Measurements from ENCODE around the gene ELFN1.
"Not testable (repeated sequence)": the region's sequence is repeated elsewhere in the genome, so short reads cannot be mapped to it uniquely, and the experiment has no call there.

Gene ELFN1

DNA sequence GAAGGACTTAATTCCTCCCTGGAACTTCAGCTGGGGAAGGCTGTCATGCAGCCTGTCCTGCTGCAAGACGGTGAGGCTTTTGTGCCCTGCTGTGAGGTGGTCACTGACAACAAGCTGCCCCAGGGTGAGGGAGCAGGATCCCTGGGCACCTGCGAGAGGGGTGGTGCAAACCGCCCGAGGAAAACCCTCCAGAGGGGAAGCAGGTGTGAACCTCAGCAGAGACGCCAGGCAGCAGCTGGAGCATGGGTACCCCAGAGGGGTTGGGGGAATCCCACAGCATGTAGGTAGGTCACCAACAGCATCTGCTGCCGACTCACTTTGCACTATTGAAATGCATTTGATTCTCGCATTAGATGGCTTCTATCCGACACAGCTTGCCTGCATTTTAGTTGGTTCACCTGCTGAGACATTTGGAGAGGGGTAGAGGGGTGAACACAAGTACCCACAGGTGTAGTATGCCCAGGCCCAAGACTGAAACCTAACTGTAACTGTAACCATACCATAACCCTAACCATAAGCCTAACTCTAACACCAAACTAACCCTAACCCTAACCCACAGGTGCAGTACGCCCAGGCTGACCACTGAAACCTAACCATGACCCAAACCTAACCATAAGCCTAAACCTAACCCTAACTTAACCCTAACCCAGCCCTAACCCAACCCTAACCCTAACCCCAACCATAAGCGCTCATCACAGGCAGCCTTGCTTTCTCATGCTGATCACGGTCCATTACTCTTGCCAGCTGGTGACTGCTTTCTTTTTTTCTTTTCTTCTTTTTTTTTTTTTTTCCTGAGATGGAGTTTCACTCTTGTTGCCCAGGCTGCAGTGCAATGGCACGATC is 85.9 kb downstream of the ELFN1 start:
- DNase-seq (ENCODE audit: low read depth, low spot score), result no peak

DNA sequence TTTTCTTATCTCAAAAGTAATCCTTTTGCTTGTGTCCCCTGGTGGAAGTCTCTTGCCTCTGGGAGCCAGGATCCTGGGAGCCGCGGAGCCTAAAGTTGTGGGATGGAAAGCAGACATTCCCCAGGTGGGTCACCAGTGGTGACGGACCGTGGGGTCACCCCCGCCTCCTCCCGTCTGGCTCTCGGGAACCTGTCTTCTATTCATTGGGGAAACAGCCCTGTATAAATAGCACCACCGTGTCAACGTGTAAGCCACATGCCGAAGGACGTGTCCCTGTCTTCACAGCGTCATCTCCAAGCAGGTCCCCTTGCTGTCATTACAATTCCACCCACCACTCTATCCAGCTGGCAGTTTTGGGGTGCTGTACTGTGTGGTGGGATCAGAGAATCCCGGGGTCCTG is 87.5 kb downstream of the ELFN1 start:
- DNase-seq (ENCODE audit: low read depth, low spot score), result no peak

DNA sequence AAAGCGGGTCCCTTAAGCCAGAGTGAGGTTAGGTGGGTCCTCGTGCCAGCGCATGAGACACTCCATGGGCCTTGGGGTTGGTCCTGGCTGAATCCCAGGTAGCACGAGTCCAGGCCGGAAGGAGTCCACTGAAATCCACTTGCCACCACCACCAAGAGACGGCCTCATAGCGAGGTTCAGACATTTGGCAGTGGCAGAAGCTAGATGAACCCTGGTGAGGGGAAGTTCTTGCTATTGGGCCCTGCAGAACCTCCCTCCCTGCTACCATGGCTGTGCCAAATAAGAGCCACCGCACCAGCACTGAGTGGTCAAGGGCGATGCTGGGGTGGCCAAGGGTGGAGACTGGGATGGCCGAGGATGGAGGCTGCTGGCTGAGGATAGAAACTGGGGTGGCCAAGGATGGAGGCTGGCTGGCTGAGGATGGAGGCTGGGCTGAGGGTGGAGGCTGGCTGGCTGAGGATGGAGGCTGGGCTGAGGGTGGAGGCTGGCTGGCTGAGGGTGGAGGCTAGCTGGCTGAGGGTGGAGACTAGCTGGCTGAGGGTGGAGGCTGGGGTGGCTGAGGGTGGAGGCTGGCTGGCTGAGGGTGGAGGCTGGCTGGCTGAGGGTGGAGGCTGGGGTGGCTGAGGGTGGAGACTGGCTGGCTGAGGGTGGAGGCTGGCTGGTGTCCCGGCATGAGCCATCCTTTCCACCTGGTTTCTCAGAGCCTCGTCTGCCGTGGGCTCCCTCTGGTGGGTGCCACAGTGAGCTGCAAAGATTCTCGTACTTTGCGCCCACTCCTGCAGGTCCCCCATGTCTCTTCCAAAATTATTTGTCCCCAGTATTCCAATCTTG is 88.2 kb downstream of the ELFN1 start:
- peak; percentile 45 for DNase-seq (ENCODE audit: low read depth, low spot score)

DNA sequence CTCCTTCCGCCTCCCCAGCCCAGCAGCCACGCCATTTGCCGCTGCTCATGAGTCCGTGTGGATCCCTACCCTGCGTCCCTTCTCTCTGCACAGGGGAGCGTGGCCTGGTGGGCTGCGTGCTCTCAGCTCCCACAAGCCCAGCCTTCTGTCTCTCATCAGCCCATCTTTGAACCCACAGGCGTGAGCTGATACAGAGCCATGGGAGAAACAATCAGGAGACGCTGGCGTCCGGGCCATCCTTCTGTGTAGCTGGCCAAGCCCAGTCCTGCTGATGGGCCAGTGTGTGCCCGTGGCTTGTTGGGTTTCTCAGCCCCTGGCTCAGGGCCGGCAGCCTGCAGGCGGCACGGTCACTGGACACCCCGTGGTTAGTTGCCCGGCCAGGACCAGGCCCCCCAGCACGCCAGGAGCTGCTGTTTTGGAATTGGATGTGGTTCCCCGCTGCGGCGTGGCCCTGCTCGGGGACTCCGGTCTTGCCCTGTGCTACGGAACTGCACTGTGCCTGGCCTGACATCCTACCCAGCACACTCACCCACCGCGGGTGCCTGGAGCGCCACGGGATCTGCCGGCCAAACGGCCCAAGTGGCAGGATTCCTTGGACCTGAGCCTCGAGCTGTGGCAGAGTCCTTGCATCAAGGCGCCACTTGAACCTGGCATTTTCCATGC is 88.9 kb downstream of the ELFN1 start:
- no peak for DNase-seq (ENCODE audit: low read depth, low spot score)

DNA sequence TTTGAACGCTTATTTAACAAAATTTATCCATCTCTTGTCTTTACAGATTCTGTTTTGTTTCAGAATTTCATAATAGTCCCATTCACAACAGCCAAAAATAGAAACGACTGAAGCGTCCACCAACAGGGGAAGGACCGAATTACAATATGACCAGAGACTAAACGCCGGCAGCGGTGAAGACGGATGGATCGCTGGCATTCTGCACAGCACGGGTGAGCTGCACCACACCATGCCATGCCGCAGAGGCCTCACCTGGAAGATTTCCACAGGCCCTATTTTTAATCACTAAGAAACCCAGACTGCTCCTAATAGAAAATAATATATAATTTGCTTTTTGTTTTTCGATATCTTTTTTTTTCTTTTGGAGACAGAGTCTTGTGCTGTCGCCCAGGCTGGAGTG is 91.0 kb downstream of the ELFN1 start:
- DNase-seq (ENCODE audit: low read depth, low spot score), result no peak

DNA sequence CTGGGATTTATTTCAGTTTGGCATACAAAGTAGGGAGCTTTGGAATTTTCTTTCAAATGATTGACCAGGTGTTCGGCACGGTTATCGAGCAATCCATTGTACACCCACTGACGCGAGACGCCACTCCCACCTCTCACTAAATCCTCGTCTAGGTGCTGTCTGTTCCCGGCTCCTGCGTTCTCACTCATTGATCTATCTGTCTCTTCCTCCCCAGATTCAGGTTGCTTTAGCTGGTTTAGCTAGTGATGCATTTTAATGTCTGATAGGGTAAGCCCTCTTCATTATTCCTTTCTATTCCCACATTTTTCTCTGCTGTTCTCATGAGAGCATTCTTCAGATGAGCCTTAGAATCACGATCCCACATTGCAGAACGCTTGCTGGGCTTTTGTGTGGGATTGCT is 91.7 kb downstream of the ELFN1 start:
- DNase-seq (ENCODE audit: low read depth, low spot score), result no peak

DNA sequence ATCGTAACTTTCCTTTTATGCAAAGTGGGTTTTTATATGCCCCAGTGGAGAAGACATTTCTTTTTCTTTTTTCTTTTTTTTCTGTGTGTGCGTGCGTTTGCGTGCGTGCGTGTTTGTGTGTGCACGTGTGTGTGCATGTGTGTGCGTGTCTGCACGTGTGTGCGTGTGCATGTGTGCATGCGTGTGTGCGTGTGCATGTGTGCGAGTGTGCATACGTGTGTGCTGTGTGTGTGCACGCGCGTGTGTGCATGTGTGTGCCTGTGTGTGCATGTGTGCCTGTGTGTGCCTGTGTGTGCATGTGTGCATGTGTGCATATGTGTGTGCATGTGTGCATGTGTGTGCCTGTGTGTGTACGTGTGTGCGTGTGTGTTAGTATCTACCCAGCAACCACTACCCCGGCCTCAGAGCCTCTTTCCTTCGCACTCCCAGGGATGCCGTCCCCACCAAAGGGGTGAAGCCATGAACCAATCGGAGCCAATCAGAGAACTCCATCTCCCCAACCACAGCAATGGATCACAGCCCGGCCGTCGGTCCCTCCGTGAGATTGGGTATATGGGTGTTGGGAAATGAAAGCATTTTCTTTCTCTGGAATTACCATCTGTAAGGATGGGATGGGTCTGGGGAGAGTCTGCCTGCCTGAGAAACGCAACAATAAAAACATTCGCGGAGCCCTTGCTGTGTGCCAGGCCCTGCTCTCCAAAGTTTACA is 92.3 kb downstream of the ELFN1 start:
- no peak for DNase-seq (ENCODE audit: low read depth, low spot score)

DNA sequence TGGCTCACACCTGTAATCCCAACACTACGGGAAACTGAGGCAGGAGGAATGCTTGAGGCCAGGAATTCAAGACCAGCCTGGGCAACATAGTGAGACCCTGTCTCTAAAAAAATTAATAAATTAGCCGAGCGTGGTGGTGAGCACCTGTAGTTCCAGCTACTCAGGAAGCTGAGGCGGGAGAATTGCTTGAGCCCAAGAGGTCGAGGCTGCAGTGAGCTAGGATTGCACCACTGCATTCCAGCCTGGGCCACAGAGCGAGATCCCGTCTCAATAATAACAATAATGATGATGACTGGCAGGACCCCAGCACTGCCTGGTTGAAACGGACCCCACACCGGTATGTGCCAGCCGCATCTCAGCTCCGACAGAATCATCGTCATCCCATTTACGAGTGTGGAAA is 93.0 kb downstream of the ELFN1 start:
- DNase-seq (ENCODE audit: low read depth, low spot score), result no peak

DNA sequence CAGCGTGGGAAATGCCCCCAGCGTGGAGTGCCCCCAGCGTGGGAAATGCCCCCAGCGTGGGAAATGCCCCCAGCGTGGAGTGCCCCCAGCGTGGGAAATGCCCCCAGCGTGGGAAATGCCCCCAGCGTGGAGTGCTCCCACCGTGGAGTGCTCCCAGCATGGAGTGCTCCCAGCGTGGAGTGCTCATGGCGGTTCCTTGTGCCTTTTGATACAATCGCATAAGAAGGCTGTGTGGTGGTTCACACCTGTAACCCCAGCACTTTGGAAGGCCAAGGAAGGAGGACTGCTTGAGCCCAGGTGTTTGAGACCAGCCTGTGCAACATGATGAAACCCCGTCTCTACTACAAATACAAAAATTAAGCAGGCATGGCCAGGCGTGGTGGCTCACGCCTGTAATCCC is 93.8 kb downstream of the ELFN1 start:
- DNase-seq (ENCODE audit: low read depth, low spot score), result not testable (repeated sequence)

DNA sequence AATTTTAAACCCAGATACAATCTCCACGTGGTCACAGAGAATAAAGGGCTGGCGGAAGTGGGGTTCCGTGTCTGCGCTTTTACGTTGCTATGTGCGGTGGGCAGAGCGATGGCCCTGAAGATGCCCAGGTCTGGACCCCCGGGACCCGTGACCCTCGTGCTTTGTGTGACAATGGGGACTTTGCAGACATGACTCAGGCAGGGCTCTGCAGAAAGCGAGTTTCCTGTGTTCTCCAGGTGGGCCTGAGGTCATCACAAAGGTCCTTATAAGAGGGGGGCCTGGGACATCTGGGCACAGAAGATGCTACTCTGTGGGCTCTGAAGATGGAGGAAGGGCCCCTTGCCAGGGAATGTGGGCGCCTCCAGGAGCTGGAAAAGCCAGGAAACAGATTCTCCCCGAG is 95.3 kb downstream of the ELFN1 start:
- DNase-seq (ENCODE audit: low read depth, low spot score), result no peak

DNA sequence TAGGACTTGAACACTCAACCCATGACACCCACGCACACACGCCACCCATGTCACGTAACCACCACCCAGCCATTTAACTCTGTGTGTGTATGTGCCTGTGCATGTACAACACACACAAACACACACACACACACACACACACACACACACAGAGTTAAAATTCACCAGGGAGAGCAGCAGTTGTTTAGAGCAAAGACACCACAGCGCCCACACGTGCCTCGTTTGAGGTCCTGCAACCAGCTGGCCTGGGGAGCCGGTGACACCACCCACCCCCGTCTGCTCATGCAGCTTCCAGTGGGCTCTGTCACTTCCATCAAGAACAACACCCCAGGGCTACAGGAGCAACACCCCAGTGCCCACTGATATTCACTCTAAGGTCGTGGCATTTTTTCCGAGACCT is 97.4 kb downstream of the ELFN1 start:
- DNase-seq (ENCODE audit: low read depth, low spot score), result no peak

DNA sequence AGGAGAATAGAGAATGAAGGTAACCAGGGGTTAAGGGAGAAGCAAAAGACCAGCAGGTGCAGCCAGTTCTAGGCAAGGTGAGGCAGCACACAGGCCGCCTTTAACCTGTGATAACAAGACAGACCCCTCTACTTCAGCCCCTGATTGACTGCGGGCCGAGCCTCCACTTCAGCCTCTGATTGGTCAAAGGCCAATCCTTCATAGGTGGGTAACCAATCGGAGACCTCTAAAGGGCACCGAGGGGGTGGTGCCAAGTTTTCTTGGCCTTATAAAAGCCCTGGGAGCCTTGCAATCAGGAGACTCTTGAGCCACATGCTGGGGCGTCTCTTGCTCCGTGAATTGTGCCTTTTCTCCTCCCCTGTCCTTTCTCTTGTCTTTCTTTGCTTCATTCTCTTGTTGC is 98.8 kb downstream of the ELFN1 start:
- no peak for DNase-seq (ENCODE audit: low read depth, low spot score)

DNA sequence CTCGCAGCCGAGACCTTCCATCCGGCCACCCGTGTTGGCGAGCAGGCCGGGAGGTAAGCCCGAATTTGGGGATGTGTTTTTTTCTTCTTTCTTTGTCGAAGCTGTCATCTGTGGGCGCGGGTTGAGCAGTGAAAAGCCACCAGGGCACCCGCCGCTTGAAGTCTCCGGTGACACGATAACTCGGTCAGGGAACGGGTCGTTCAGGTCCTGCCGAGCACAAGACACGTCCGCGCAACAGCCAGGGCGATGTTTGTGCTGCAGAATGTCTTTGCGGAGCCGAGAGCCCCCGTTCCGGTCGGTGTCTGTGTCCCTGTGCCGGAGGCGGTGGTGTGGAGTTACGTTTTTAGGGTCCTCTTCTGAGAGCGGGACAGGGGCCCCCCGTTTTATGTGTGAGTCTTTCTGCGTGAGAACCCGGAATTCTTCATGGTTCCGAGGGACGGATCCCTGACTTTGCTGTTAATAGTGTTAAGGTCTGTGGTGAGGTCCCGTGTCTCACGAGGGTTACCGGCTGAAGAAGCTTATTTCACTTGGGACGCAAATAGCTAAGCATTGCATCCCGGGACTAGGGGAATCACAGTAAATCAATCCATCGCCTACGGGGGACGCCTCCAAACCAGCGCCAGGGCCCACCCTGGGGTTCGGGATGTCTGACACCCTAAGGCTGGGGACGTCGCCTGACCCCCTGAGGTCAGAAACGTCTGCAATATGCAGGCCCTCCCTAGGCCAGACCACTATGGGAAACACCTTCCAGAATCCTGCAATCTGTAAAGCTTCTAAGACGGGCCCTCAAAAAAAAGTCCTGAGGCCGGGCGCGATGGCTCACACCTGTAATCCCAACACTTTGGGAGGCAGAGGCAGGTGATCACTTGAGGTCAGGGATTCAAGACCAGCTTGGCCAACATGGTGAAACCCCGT is 99.5 kb downstream of the ELFN1 start:
- no peak for DNase-seq (ENCODE audit: low read depth, low spot score)

DNA sequence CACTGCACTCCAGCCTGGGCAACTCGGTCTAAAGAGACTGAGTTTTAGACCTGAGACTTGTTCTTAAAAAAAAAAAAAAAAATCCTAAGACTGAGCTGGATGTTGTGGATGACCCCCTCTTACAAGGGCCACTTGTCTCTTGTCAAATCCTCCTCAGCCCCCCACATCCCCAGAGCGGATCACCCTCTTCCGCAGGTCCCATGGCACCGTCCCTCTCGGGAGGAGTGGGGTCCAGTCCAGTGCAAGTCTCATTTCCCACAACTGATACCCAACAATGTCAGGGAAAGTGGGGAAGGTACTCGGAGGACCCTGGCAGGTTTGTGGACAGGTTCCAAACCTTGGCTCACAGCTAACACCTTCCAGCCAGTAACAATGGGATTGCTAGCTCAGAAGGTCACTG is 100.3 kb downstream of the ELFN1 start:
- DNase-seq (ENCODE audit: low read depth, low spot score), result no peak

DNA sequence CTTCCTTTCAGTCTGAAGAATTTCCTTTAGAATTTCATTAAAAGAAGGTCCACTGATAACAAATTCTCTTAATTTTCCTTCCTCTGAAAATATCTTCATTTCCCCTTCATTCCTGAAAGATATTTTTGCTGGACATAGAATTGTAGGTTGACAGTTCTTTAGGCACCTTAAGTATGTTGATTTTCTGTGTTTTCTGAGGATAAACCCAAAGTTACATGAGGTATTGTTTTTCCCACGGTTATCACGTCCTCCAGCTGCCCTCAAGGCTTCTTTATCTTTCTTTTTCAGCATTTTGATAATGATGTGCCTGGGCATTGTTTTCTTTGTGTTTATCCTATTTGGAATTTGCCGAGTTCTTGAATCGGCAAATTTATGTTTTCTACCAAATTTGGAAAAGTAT is 105.3 kb downstream of the ELFN1 start:
- DNase-seq (ENCODE audit: low read depth, low spot score), result no peak

DNA sequence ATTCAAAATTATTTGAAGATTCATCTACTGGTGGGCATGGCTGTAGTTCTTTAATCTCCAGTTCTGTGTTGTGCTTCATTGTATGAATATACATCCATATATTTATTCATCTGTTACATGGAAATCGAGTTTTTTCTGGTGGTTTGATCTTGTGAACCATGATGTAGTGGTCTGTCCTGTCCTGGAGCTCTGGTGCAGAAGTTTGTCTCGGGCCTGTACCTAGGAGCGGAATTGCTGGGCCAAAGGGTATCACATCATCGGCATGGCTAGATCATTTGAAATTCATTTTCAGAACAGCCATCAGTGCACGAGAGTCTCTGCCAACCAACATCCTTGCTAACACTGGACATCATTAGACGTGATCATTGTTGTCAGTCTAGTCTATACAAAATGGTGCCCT is 107.0 kb downstream of the ELFN1 start:
- DNase-seq (ENCODE audit: low read depth, low spot score), result no peak

DNA sequence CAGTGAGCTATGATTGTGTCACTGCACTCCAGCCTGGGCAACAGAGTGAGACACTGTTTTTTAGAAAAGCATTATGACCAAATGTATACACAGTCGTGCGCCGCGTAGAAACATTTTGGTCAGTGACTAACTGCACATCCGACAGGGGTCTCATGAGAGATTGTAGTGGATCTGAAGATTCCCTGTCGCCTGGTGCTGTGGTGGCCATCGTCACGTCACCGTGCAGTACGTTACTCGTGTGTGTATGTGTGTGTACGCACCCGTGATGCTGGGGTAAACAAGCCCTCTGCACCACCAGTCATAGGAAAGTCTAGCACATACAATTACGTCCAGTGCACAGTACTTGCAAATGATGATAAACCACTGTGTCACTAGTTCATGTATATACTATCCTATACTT is 109.4 kb downstream of the ELFN1 start:
- no peak for DNase-seq (ENCODE audit: low read depth, low spot score)

DNA sequence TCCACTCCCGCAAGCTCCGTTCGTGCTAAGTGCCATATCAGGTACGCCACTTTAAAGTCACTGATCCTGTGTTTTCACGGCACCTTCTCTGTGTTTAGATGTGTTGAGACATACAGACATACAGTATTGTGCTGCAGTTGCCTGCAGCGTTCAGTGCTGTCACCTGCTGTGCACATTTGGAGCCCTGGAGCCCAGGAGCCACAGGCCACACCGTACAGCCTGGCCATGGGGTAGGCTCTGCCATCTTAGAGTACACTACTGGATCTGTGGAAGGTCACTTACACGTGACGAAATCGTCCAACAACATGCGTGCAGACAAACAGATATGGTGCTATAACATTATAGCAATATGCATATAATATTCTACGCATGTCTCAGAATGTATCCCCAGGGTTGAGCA is 111.3 kb downstream of the ELFN1 start:
- no peak for DNase-seq (ENCODE audit: low read depth, low spot score)

DNA sequence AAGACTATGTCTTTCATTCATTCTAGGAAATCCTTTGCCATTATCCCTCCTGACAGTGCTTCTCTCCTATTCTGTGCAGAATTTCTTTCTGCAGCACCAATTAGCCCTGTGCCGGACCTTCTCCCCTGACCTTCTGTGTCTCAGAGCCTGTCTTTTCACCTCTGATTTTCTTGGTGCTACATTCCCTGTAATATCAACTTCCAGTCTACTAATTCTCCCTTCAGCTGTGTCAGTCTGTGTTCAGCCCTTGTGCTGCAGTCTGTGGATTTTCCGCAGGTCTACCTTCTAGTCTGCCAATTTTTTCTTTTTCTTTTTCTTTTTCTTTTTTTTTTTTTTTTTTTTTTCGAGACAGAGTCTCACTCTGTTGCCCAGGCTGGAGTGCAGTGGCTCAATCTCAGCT is 115.8 kb downstream of the ELFN1 start:
- no peak for DNase-seq (ENCODE audit: low read depth, low spot score)

DNA sequence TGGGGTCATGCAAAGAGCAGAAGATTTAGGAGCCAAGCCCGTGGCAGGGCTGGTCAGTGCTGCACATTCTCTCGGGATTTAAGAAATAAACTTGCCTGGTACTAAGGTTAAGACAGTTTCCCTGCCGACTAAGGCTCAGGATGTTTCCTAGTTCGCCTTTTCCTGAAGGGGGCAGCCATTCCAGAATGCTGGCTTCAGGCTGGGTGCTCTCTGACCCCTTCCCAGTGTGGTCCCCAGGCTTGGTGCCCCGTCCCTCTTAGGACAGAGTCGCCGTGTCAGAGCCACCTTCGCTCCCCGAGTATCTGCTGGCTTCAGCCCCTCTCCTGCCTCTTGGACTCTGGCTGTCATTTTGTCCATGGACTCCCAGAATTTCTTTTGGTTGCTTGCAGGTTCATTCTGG is 117.2 kb downstream of the ELFN1 start:
- DNase-seq (ENCODE audit: low read depth, low spot score), result no peak

DNA sequence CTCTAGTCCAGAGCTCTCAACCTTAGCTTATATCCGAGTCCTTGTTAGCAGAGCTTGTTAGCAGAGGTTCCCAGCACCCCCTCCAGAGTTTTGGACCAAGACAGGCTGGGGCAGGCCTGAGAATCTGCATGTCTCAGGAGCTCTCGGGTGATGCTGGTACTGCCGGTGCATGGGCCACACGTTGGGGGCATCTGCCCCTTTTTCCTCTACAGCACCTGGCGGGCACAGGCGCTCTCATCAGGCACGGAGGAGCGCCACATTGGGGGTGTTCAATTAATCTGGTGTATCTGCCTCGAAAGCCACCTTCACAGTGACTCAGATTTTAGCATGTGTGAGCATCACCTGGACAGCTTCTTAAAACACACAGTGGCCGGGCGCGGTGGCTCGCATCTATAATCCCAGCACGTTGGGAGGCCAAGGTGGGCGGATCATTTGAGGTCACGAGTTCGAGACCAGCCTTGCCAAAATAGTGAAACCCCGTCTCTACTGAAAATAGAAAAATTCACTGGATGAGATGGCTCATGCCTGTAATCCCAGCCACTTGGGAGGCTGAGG is 117.7 kb downstream of the ELFN1 start:
- no peak for DNase-seq (ENCODE audit: low read depth, low spot score)

All from astrocyte of the hippocampus (primary cell).